CD4-positive, alpha-beta memory T cell (primary cell): Measurements from ENCODE around the gene SOX18. TPM values are rescaled to one million over a fixed set of nuclear protein-coding genes. Genes with fewer than 3 reads are reported as not detected.
A peak's percentile ranks its signal among the peaks of the same experiment; 100 is the strongest.

Experiments
- CTCF ChIA-PET: fragments of 350-600 bp; sonication (Branson Sonifier 250); formaldehyde crosslinking; loops from one replicate; lab custom pipeline; 2021; ENCODE audit warnings: inconsistent platforms; ENCODE audit not compliant: partially characterized antibody; lab: Charles Lee
- POLR2A ChIA-PET: fragments of 350-600 bp; sonication (Branson Sonifier 250); formaldehyde crosslinking; loops from one replicate; lab custom pipeline; 2021; ENCODE audit not compliant: partially characterized antibody; lab: Charles Lee
- DNase-seq, 5 donors: peaks; one replicate each; pipeline versions ENCODE4 v3.0.0 to v3.0.0-alpha.2; 2020 to 2022; ENCODE audit warnings: mixed read lengths in 1 of 5
- H3K27ac ChIP-seq: one replicate; pipeline ENCODE4 v1.7.0; 2013; ENCODE audit warnings: low read depth, low read length
- H3K27me3 ChIP-seq: 2 replicates; pipeline ENCODE4 v1.7.0; 2013; ENCODE audit warnings: mild to moderate bottlenecking, low read length, moderate library complexity; ENCODE audit not compliant: insufficient read depth
- H3K36me3 ChIP-seq: 2 replicates; pipeline ENCODE4 v1.7.0; 2013; ENCODE audit warnings: mild to moderate bottlenecking, low read length, moderate library complexity; ENCODE audit not compliant: insufficient read depth
- H3K4me1 ChIP-seq: 2 replicates; pipeline ENCODE4 v1.7.0; 2013; ENCODE audit warnings: mild to moderate bottlenecking, low read length, moderate library complexity; ENCODE audit not compliant: insufficient read depth
- H3K4me3 ChIP-seq, 2 donors: one replicate each; pipeline ENCODE4 v1.7.0; 2013; ENCODE audit warnings: low read length in 2 of 2, mild to moderate bottlenecking in 1 of 2
- H3K9me3 ChIP-seq, 2 donors: one replicate each; pipeline ENCODE4 v1.7.0; 2013; ENCODE audit warnings: low read length in 2 of 2, control low read depth in 1 of 2; ENCODE audit not compliant: control insufficient read depth in 1 of 2
- H3K27ac Mint-ChIP-seq, 7 donors: one replicate each; pipeline ENCODE4 v1.8.0; 2020 to 2021; ENCODE audit warnings: mixed read lengths in 7 of 7, mild to moderate bottlenecking in 6 of 7, inconsistent platforms in 3 of 7, moderate library complexity in 3 of 7
- H3K27me3 Mint-ChIP-seq, 2 donors: one replicate each; pipeline ENCODE4 v1.8.0; 2020 to 2021; ENCODE audit warnings: mixed read lengths in 2 of 2
- H3K36me3 Mint-ChIP-seq, 2 donors: one replicate each; pipeline ENCODE4 v1.8.0; 2020 to 2021; ENCODE audit warnings: mixed read lengths in 2 of 2, inconsistent platforms in 1 of 2, mild to moderate bottlenecking in 1 of 2
- H3K4me1 Mint-ChIP-seq, 4 donors: one replicate each; pipeline ENCODE4 v1.8.0; 2020 to 2021; ENCODE audit warnings: mixed read lengths in 4 of 4, mild to moderate bottlenecking in 1 of 4
- H3K4me3 Mint-ChIP-seq, 8 donors: one replicate each; pipeline ENCODE4 v1.8.0; 2020 to 2021; ENCODE audit warnings: mixed read lengths in 8 of 8, mild to moderate bottlenecking in 7 of 8, moderate library complexity in 6 of 8, inconsistent platforms in 3 of 8
- H3K9me3 Mint-ChIP-seq, 8 donors: one replicate each; pipeline ENCODE4 v1.8.0; 2020 to 2021; ENCODE audit warnings: mixed read lengths in 8 of 8, mild to moderate bottlenecking in 5 of 8, inconsistent platforms in 3 of 8, moderate library complexity in 1 of 8
- intact Hi-C: fragments of 100-400 bp; cut with micrococcal nuclease; formaldehyde crosslinking; loops from one replicate; pipeline ENCODE4 v1.15.1; 2023
- polyA plus RNA-seq, 2 donors: library from polyadenylated mRNA; unstranded; fragments of 300-500 nt; fragmentation: Illumina TruSeq; gene quantifications; one replicate each; pipeline ENCODE4 v1.2.3, GENCODE V29; 2021
- total RNA-seq, 2 experiments: library from RNA; stranded (reverse); gene quantifications; one replicate each; pipeline ENCODE4 v1.2.3, GENCODE V29; 2021

The SOX18 gene
- total and polyA plus RNA-seq, 4 experiments from 2014 or later = not detected

DNA sequence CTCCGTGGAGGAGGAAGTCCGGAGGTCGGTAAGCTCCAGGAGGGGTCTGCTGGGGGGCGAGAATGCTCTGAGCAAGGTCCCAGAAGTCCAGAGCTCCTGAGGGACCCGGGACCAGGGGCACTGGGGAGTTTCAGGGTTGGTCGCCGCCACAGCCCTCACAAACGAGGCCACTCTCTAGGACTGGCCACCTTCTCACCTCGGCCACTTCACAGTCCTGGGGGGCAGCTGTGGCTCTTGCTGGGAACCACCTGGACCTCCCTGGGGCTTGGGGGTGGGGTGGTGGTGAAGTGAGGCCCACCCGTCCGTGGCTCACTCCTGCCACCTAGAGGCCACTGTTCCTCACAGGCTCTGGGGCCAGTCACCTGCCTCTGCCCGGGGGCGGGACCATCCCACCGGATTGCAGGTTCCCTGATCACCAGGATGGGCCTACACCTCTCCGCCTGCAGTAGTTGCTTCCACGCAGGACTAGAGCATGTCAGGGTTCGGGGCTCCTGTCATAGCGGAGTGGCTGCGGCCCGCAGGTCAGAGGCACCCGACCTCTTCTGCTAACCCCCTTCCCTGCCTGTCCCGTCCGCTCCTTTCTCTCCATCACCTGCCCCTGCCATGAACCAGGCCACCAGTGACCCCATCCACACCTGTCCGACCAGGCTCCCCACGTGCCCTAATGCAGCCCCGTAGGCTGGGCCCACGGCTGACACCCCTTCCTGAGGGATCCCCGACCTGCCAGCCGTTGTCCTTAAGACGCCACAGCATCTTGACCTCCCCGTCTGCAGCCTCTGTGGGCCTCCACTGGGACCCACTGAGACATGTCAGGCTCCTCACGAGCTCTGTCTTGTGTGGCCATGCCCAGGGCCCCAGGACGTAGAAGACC, 8.4 kb upstream of the SOX18 start:
- H3K36me3 Mint-ChIP-seq = no peaks in the 10 kb centered on the region
- Histone ChIP-seq H3K4me3 (no peak overlapping the region), H3K36me3 (no peaks in the 10 kb centered on the region), H3K4me1 (peaks cover 25% of the 10 kb centered on the region), H3K27me3 (no peaks in the 10 kb centered on the region), H3K27ac (no peak overlapping the region), H3K9me3 (no peaks in the 10 kb centered on the region)
- CTCF ChIA-PET = interaction anchor here (0.7 to 11.2 kb wide), 11 partner anchors 9 to 193 kb away, joined by 3 to 133 read pairs (median 6); partner anchors contain the start of genes C20orf204, OPRL1, PRPF6 and RGS19
- no peaks in the 10 kb centered on the region for H3K9me3 Mint-ChIP-seq
- peak; percentile 62 to 72 (median 69) for DNase-seq
- H3K27ac Mint-ChIP-seq = peak overlapping the region in 1 of 7 donors; percentile 53
- H3K27me3 Mint-ChIP-seq = peaks cover 6 to 14% of the 10 kb centered on the region in 2 donors
- intact Hi-C loops = loop anchor here (1.0 kb wide), 1 partner anchor 19 kb away; no protein-coding TSS in a partner anchor
- H3K4me1 Mint-ChIP-seq = peaks cover 3 to 20% (median 9%) of the 10 kb centered on the region in 4 donors
- POLR2A ChIA-PET = interaction anchor here (0.6 to 1.8 kb wide), 8 partner anchors 14 to 162 kb away, joined by 3 to 14 read pairs (median 4); partner anchors contain the start of genes LKAAEAR1, PRPF6 and SAMD10
- peak overlapping the region in 7 of 8 donors; percentile 26 to 64 (median 49) for H3K4me3 Mint-ChIP-seq

DNA sequence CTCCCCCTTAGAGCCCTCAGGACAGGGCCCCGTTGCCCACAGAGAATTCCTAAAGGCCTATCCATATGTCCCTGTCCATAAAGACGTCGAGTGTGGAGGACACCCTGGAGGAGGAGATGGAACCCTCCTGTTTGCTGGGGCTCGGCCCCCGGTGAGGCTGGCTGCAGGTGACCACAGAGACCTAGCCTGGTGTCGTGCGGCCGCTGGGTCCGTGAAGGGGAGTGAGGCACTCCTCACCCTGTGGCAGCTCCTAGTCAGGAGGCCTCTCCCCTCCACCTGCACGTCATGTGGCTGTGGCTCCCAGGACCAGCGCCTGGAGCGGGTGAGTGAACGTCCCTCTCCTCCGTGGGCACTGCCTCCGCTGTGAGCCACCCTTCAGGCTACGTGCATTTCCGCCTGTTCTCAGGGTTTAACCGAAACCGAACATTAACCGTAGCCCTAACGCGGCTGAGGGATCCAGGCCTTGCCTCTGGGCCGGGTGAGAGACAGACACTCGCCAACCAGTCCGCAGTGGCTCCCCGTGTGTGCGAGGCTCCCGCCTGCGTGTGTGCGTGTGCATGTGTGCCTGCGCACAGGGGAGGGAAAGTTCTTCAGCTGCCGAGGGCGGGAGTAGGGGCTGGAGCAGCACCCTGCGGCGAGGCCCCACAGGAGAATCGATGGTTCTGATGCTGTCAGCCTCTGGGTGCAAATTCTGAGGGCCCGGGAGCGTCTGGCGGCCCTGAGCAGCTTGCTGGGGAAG, 7.6 kb upstream of the SOX18 start:
- H3K4me1 ChIP-seq = peaks cover 17% of the 10 kb centered on the region
- no peaks in the 10 kb centered on the region for H3K27me3 ChIP-seq
- no peak overlapping the region for H3K4me3 ChIP-seq
- H3K9me3 ChIP-seq = no peaks in the 10 kb centered on the region
- CTCF ChIA-PET = interaction anchor here (0.7 to 11.2 kb wide), 11 partner anchors 10 to 193 kb away, joined by 3 to 133 read pairs (median 6); partner anchors contain the start of genes C20orf204, OPRL1, PRPF6 and RGS19
- Mint-ChIP-seq H3K9me3 (no peaks in the 10 kb centered on the region), H3K27me3 (peaks cover 6 to 17% of the 10 kb centered on the region in 2 donors), H3K36me3 (no peaks in the 10 kb centered on the region), H3K27ac (no peak overlapping the region), H3K4me3 (peak overlapping the region in 6 of 8 donors; percentile 35 to 64 (median 53)), H3K4me1 (peaks cover 3 to 20% (median 9%) of the 10 kb centered on the region in 4 donors)
- intact Hi-C loops = loop anchor here (1.0 kb wide), 1 partner anchor 18 kb away; no protein-coding TSS in a partner anchor
- H3K36me3 ChIP-seq = no peaks in the 10 kb centered on the region
- DNase-seq = no peak
- no peak overlapping the region for H3K27ac ChIP-seq
- POLR2A ChIA-PET = interaction anchor here (0.6 to 1.8 kb wide), 7 partner anchors 13 to 161 kb away, joined by 3 to 14 read pairs (median 4); partner anchors contain the start of genes PRPF6 and SAMD10

DNA sequence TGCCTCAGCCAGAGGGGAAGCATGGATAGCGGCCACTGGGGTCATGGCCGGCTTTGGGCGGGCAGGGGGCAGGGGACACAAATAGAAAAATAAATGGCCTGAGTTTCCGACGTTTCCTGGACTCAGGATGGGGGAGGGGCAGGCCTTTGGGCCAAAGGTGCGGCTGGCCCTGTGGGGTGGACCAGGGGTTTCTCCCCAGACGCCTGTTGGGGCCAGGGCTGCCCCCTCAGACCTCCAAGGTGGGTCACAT, 7.1 kb upstream of the SOX18 start:
- Histone ChIP-seq H3K36me3 (no peaks in the 10 kb centered on the region), H3K27me3 (no peaks in the 10 kb centered on the region), H3K27ac (no peak overlapping the region), H3K4me3 (no peak overlapping the region), H3K4me1 (peaks cover 16% of the 10 kb centered on the region), H3K9me3 (no peaks in the 10 kb centered on the region)
- H3K4me3 Mint-ChIP-seq = no peak overlapping the region
- POLR2A ChIA-PET = interaction anchor here (1.4 to 1.8 kb wide), 3 partner anchors 18 to 77 kb away, joined by 4 to 14 read pairs (median 6); partner anchors contain the start of genes PRPF6 and SAMD10
- CTCF ChIA-PET = interaction anchor here (1.2 to 11.2 kb wide), 2 partner anchors 10 to 17 kb away, joined by 4 to 133 read pairs; partner anchors contain the start of gene C20orf204
- H3K4me1 Mint-ChIP-seq = peaks cover 3 to 17% (median 9%) of the 10 kb centered on the region in 4 donors
- DNase-seq = no peak
- H3K27ac Mint-ChIP-seq = no peak overlapping the region
- no peaks in the 10 kb centered on the region for H3K36me3 Mint-ChIP-seq
- intact Hi-C loops = no loop called here
- H3K27me3 Mint-ChIP-seq = peaks cover 11 to 20% of the 10 kb centered on the region in 2 donors
- no peaks in the 10 kb centered on the region for H3K9me3 Mint-ChIP-seq

DNA sequence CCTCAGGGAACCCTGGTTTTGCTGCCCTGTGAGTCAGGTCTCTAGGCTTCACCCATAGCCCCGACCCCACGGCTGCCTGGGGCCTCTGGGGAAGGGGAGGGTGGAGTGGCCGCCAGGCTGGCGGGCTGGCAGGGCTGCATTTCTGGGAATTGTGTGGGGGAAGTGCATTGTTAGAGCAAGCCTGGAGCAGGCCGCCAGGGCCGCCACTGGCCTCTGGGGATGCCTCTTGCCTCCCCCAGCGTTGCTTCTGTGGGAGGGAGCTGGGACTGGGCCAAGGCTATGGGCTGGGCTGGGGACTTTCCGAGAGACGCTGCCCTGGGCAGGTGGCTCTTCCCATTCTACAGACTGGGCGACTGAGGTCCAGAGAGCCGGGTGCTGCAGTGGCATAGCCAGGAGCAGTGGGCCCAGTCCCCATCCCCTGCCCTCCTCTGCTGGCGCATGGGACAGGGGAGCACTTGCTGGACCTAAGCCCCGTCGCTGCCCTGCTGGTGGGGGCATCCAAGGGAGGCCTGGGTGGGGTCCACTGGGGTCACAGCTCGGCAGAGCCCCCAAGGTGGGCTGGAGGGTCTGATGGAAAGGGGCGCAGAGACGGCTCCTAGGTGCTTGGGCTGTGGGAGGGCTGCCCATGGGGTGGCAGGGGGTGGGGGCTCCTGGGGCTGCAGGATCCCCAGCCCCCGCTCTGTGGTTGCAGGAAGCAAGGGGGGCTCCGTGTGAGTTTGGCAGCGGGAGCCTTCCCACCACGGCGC, 6.6 kb upstream of the SOX18 start:
- Mint-ChIP-seq H3K27ac (no peak overlapping the region), H3K9me3 (no peaks in the 10 kb centered on the region), H3K27me3 (peaks cover 11 to 20% of the 10 kb centered on the region in 2 donors), H3K4me3 (no peak overlapping the region), H3K36me3 (no peaks in the 10 kb centered on the region), H3K4me1 (peaks cover 3 to 17% (median 9%) of the 10 kb centered on the region in 4 donors)
- no peak overlapping the region for H3K4me3 ChIP-seq
- H3K27me3 ChIP-seq = peaks cover 2% of the 10 kb centered on the region
- H3K4me1 ChIP-seq = peaks cover 16% of the 10 kb centered on the region
- intact Hi-C loops = no loop called here
- ChIA-PET POLR2A (interaction anchor here (1.4 to 1.8 kb wide), 3 partner anchors 17 to 76 kb away, joined by 4 to 14 read pairs (median 6); partner anchors contain the start of genes PRPF6 and SAMD10), CTCF (interaction anchor here (1.2 to 11.2 kb wide), 2 partner anchors 11 to 16 kb away, joined by 4 to 133 read pairs; partner anchors contain the start of gene C20orf204)
- H3K36me3 ChIP-seq = no peaks in the 10 kb centered on the region
- no peaks in the 10 kb centered on the region for H3K9me3 ChIP-seq
- no peak overlapping the region for H3K27ac ChIP-seq
- DNase-seq = no peak

DNA sequence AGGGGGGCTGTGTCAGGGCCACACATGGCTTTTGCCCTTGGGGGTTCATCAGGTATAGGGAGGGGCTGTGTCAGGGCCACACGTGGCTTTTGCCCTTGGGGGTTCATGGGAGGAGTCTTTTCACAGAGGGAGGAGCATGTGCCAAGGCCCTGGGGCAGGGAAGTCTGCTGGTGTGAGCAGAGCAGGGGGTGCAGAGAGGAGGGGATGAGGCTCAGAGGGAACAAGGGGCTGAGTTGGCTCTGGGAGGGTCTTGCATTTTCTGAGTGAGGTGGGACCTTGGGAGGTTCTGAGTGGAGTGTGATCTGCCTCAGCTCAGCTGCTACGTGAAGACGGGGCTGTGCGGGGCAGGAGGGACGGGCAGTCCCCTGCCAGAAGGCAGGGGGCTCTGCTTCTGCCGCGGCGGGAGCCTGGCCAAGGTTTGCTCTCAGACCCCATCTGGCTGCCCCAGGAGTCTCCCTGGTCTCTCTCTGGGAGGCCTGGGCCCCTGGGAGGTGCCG, 6.0 kb upstream of the SOX18 start:
- H3K9me3 ChIP-seq = no peaks in the 10 kb centered on the region
- H3K4me3 ChIP-seq = no peak overlapping the region
- H3K4me1 ChIP-seq = peaks cover 16% of the 10 kb centered on the region
- CTCF ChIA-PET = interaction anchor here (1.1 to 11.2 kb wide), 3 partner anchors 16 to 59 kb away, joined by 3 to 133 read pairs (median 4); partner anchors contain the start of gene C20orf204
- peaks cover 8% of the 10 kb centered on the region for H3K27me3 ChIP-seq
- POLR2A ChIA-PET = interaction anchor here (3.5 kb wide), 1 partner anchor 16 kb away, joined by 15 read pairs; no protein-coding TSS in a partner anchor
- H3K9me3 Mint-ChIP-seq = no peaks in the 10 kb centered on the region
- intact Hi-C loops = no loop called here
- no peaks in the 10 kb centered on the region for H3K36me3 Mint-ChIP-seq
- DNase-seq = no peak
- H3K4me1 Mint-ChIP-seq = peaks cover 3 to 17% (median 9%) of the 10 kb centered on the region in 4 donors
- no peaks in the 10 kb centered on the region for H3K36me3 ChIP-seq
- no peak overlapping the region for H3K4me3 Mint-ChIP-seq
- H3K27ac ChIP-seq = no peak overlapping the region
- peaks cover 14 to 20% of the 10 kb centered on the region in 2 donors for H3K27me3 Mint-ChIP-seq
- peak overlapping the region in 2 of 7 donors; percentile 54 to 63 for H3K27ac Mint-ChIP-seq
